GM23338 (cell line): ENCODE measurements around the gene SAMD4A. TPM values are rescaled to one million over a fixed set of nuclear protein-coding genes. Genes with fewer than 3 reads are reported as not detected.
A peak's percentile ranks its signal among the peaks of the same experiment; 100 is the strongest.

ENCODE experiments used
- ATAC-seq: fragments of 200-7000 bp; cut with Tn5 transposase; 3 replicates; pipeline ENCODE4 v1.9.1; 2020
- DNase-seq: peaks from one replicate; pipeline ENCODE4 v3.0.0-alpha.2; 2015; ENCODE audit warnings: low spot score
- H2AFZ ChIP-seq: fragments of 200-600 bp; sonication (generic); 2 replicates; pipeline ENCODE4 v1.8.0; 2016; ENCODE audit warnings: antibody characterized with exemption, mild to moderate bottlenecking, moderate library complexity
- H3F3A ChIP-seq: fragments of 200-600 bp; sonication (generic); replicated peaks from 2 replicates; pipeline ENCODE4 v1.8.0; 2017; ENCODE audit warnings: antibody characterized with exemption, mixed run types, low read depth
- H3K27ac ChIP-seq: fragments of 200-600 bp; sonication (generic); 2 replicates; pipeline ENCODE4 v1.6.1; 2016; ENCODE audit warnings: low read depth
- H3K27me3 ChIP-seq: fragments of 200-600 bp; sonication (generic); 2 replicates; pipeline ENCODE4 v1.8.0; 2016; ENCODE audit warnings: mild to moderate bottlenecking, mixed run types, moderate library complexity; ENCODE audit not compliant: insufficient read depth
- H3K36me3 ChIP-seq: fragments of 200-600 bp; sonication (generic); 2 replicates; pipeline ENCODE4 v1.8.0; 2016; ENCODE audit warnings: mild to moderate bottlenecking; ENCODE audit not compliant: insufficient read depth
- H3K4me1 ChIP-seq: fragments of 200-600 bp; sonication (generic); 2 replicates; pipeline ENCODE4 v1.8.0; 2016; ENCODE audit warnings: mild to moderate bottlenecking, moderate library complexity; ENCODE audit not compliant: insufficient read depth
- H3K4me2 ChIP-seq: fragments of 200-600 bp; sonication (generic); 2 replicates; pipeline ENCODE4 v1.7.1; 2017; ENCODE audit warnings: mixed run types
- H3K4me3 ChIP-seq: fragments of 200-600 bp; sonication (generic); 2 replicates; pipeline ENCODE4 v1.6.1; 2016; ENCODE audit warnings: mixed run types
- H3K79me2 ChIP-seq: fragments of 200-600 bp; sonication (generic); replicated peaks from 2 replicates; pipeline ENCODE4 v1.8.0; 2017; ENCODE audit warnings: mild to moderate bottlenecking; ENCODE audit not compliant: insufficient read depth
- H3K9me2 ChIP-seq: fragments of 200-600 bp; sonication (generic); 2 replicates; pipeline ENCODE4 v1.8.0; 2017; ENCODE audit not compliant: insufficient read depth
- H4K20me1 ChIP-seq: fragments of 200-600 bp; sonication (generic); replicated peaks from 2 replicates; pipeline ENCODE4 v1.8.0; 2017; ENCODE audit warnings: mild to moderate bottlenecking; ENCODE audit not compliant: insufficient read depth
- H3K27ac Mint-ChIP-seq: 2 replicates; pipeline ENCODE4 v1.8.0; 2020; ENCODE audit warnings: inconsistent platforms, mild to moderate bottlenecking, moderate library complexity, mixed read lengths
- H3K27me3 Mint-ChIP-seq: 3 replicates; pipeline ENCODE4 v1.8.0; 2022; ENCODE audit warnings: low read depth, mild to moderate bottlenecking, moderate library complexity, mixed read lengths, inconsistent platforms; ENCODE audit not compliant: insufficient read depth, poor library complexity
- H3K36me3 Mint-ChIP-seq: 3 replicates; pipeline ENCODE4 v1.8.0; 2021; ENCODE audit warnings: low read depth, mild to moderate bottlenecking, inconsistent platforms, moderate library complexity, mixed read lengths
- H3K4me1 Mint-ChIP-seq: 3 replicates; pipeline ENCODE4 v1.8.0; 2020; ENCODE audit warnings: mild to moderate bottlenecking, inconsistent platforms, mixed read lengths
- H3K4me3 Mint-ChIP-seq: 3 replicates; pipeline ENCODE4 v1.8.0; 2021; ENCODE audit warnings: moderate library complexity, mild to moderate bottlenecking, inconsistent platforms, mixed read lengths
- H3K9me3 Mint-ChIP-seq: 3 replicates; pipeline ENCODE4 v1.8.0; 2020; ENCODE audit warnings: moderate library complexity, mild to moderate bottlenecking, inconsistent platforms, mixed read lengths
- JUNB ChIP-seq: IDR thresholded peaks from one replicate; pipeline ENCODE4 v1.6.1; 2016; ENCODE audit warnings: antibody characterized with exemption; ENCODE audit not compliant: unreplicated experiment
- NANOG ChIP-seq: IDR thresholded peaks from 2 replicates; pipeline ENCODE4 v1.6.1; 2016; ENCODE audit warnings: antibody characterized with exemption, borderline replicate concordance
- ZNF114 ChIP-seq: fragments of 250-450 bp; sonication (Bioruptor Pico); IDR thresholded peaks from 2 replicates; pipeline ENCODE4 v1.5.0; 2020; ENCODE audit warnings: mild to moderate bottlenecking, moderate library complexity
- polyA plus RNA-seq: library from polyadenylated mRNA; unstranded; fragments of >200 nt; fragmentation: Nextera tagmentation; extraction: Ambion mirVana; gene quantifications from 2 replicates; pipeline ENCODE4 v1.2.1, GENCODE V29; 2016
- total RNA-seq: library from RNA; depleted of rRNA; stranded (reverse); fragments of >200 nt; shearing (Covaris generic); gene quantifications from 2 replicates; pipeline ENCODE4 v1.2.3, GENCODE V29; 2014
- TF ChIP-seq, protein P1 (sequence below): IDR thresholded peaks from one replicate; pipeline ENCODE4 v1.6.1; 2018; ENCODE audit warnings: antibody characterized with exemption; ENCODE audit not compliant: unreplicated experiment
- TF ChIP-seq, protein P2 (sequence below): fragments of 250-450 bp; sonication (Bioruptor Pico); IDR thresholded peaks from 2 replicates; pipeline ENCODE4 v1.5.0; 2020; ENCODE audit warnings: mild to moderate bottlenecking, moderate library complexity
- TF ChIP-seq, protein P3 (sequence below): IDR thresholded peaks from 2 replicates; pipeline ENCODE4 v1.6.1; 2016; ENCODE audit warnings: antibody characterized with exemption

SAMD4A gene
- total and polyA plus RNA-seq, 2 experiments from 2014 or later, result 1.6 to 6.9 TPM

DNA sequence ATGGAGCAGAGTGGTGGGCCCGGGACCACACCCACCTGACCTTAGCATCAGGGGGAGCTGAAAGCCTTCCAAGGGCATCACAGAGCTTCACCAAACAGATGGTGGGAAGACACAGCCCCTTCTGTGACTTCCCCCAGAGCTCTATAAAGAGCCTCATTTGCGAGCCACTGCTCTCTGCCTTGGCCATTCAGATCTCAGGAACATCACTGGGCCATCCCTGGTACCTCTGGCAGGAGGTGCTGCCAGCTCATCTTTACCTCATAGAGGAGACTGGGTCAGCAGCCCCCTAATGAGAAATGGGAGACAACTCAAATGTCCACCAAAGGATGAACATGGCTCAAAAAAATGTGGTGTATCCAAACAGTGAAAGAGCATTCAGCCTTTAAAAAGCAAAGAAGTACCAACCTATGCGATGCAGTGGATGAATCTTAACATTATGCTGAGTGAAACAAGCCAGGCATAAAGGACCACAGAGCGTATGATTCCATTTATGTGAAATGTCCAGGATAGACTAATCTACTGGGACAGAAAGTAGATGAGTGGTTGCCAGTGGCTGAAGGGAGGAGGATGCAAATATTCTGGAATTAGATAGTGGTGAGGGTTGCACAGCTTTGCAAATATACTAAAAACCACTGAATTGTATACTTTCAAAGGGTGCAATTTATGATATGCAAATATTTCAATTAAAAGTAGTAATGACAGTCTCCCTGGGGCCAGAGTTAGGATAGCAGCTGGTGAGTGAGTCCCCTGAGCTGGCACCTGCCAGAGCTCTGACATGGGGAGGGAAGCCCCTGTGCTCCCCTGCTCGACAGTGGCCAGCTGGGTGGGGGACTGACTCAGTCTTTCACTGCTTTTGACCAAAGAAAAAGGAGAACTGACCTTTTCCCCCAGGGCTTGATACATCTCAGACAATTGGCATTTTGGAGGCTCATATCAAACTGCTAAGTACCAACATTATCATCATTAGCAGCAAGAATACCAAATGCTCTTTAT lies 219.1 kb downstream of the SAMD4A start (continued):
- TF ChIP-seq, protein P1, sequence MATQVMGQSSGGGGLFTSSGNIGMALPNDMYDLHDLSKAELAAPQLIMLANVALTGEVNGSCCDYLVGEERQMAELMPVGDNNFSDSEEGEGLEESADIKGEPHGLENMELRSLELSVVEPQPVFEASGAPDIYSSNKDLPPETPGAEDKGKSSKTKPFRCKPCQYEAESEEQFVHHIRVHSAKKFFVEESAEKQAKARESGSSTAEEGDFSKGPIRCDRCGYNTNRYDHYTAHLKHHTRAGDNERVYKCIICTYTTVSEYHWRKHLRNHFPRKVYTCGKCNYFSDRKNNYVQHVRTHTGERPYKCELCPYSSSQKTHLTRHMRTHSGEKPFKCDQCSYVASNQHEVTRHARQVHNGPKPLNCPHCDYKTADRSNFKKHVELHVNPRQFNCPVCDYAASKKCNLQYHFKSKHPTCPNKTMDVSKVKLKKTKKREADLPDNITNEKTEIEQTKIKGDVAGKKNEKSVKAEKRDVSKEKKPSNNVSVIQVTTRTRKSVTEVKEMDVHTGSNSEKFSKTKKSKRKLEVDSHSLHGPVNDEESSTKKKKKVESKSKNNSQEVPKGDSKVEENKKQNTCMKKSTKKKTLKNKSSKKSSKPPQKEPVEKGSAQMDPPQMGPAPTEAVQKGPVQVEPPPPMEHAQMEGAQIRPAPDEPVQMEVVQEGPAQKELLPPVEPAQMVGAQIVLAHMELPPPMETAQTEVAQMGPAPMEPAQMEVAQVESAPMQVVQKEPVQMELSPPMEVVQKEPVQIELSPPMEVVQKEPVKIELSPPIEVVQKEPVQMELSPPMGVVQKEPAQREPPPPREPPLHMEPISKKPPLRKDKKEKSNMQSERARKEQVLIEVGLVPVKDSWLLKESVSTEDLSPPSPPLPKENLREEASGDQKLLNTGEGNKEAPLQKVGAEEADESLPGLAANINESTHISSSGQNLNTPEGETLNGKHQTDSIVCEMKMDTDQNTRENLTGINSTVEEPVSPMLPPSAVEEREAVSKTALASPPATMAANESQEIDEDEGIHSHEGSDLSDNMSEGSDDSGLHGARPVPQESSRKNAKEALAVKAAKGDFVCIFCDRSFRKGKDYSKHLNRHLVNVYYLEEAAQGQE, result no peak

DNA sequence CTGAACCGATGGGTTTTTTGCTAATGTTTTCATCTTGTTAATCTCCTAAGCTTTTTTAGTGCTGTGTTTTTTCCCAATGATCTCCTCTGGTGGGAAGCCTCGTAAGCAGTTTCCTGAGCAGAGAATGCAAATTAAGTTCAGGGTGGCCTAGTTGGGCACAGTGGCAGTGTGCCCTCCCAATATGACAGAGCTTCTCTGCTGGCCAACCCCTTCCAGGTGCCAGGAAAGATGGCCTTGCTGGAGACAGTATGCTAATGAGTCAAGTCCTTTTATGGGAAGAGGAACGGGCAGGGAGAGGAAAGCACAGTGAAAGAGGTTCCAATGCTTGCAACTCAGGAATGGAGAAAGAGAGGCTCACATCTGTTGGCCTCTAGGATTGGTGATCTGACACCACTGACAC lies 219.9 kb downstream of the SAMD4A start:
- Mint-ChIP-seq H3K4me1 (peaks cover 8% of the 10 kb centered on the region), H3K27me3 (peaks cover 3% of the 10 kb centered on the region), H3K27ac (no peak overlapping the region), H3K9me3 (no peaks in the 10 kb centered on the region), H3K36me3 (no peaks in the 10 kb centered on the region), H3K4me3 (no peak overlapping the region)
- no peaks in the 10 kb centered on the region for H3K27me3 ChIP-seq
- H3K4me2 ChIP-seq, result no peak overlapping the region
- no peaks in the 10 kb centered on the region for H3K79me2 ChIP-seq
- no peak overlapping the region for H3K27ac ChIP-seq
- H3K36me3 ChIP-seq, result no peaks in the 10 kb centered on the region
- DNase-seq (no peak), ATAC-seq (peak; percentile 28; the same call in 2 of the 3 replicates)
- TF ChIP-seq, protein P2, sequence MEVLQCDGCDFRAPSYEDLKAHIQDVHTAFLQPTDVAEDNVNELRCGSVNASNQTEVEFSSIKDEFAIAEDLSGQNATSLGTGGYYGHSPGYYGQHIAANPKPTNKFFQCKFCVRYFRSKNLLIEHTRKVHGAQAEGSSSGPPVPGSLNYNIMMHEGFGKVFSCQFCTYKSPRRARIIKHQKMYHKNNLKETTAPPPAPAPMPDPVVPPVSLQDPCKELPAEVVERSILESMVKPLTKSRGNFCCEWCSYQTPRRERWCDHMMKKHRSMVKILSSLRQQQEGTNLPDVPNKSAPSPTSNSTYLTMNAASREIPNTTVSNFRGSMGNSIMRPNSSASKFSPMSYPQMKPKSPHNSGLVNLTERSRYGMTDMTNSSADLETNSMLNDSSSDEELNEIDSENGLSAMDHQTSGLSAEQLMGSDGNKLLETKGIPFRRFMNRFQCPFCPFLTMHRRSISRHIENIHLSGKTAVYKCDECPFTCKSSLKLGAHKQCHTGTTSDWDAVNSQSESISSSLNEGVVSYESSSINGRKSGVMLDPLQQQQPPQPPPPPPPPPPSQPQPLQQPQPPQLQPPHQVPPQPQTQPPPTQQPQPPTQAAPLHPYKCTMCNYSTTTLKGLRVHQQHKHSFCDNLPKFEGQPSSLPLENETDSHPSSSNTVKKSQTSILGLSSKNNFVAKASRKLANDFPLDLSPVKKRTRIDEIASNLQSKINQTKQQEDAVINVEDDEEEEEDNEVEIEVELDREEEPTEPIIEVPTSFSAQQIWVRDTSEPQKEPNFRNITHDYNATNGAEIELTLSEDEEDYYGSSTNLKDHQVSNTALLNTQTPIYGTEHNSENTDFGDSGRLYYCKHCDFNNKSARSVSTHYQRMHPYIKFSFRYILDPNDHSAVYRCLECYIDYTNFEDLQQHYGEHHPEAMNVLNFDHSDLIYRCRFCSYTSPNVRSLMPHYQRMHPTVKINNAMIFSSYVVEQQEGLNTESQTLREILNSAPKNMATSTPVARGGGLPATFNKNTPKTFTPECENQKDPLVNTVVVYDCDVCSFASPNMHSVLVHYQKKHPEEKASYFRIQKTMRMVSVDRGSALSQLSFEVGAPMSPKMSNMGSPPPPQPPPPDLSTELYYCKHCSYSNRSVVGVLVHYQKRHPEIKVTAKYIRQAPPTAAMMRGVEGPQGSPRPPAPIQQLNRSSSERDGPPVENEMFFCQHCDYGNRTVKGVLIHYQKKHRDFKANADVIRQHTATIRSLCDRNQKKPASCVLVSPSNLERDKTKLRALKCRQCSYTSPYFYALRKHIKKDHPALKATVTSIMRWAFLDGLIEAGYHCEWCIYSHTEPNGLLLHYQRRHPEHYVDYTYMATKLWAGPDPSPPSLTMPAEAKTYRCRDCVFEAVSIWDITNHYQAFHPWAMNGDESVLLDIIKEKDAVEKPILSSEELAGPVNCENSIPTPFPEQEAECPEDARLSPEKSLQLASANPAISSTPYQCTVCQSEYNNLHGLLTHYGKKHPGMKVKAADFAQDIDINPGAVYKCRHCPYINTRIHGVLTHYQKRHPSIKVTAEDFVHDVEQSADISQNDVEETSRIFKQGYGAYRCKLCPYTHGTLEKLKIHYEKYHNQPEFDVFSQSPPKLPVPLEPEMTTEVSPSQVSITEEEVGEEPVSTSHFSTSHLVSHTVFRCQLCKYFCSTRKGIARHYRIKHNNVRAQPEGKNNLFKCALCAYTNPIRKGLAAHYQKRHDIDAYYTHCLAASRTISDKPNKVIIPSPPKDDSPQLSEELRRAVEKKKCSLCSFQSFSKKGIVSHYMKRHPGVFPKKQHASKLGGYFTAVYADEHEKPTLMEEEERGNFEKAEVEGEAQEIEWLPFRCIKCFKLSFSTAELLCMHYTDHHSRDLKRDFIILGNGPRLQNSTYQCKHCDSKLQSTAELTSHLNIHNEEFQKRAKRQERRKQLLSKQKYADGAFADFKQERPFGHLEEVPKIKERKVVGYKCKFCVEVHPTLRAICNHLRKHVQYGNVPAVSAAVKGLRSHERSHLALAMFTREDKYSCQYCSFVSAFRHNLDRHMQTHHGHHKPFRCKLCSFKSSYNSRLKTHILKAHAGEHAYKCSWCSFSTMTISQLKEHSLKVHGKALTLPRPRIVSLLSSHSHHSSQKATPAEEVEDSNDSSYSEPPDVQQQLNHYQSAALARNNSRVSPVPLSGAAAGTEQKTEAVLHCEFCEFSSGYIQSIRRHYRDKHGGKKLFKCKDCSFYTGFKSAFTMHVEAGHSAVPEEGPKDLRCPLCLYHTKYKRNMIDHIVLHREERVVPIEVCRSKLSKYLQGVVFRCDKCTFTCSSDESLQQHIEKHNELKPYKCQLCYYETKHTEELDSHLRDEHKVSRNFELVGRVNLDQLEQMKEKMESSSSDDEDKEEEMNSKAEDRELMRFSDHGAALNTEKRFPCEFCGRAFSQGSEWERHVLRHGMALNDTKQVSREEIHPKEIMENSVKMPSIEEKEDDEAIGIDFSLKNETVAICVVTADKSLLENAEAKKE (CRISPR knock-in tag), result no peak
- TF ChIP-seq NANOG, result no peak
- no peak for TF ChIP-seq ZNF114 (CRISPR knock-in tag)
- TF ChIP-seq, protein P3, sequence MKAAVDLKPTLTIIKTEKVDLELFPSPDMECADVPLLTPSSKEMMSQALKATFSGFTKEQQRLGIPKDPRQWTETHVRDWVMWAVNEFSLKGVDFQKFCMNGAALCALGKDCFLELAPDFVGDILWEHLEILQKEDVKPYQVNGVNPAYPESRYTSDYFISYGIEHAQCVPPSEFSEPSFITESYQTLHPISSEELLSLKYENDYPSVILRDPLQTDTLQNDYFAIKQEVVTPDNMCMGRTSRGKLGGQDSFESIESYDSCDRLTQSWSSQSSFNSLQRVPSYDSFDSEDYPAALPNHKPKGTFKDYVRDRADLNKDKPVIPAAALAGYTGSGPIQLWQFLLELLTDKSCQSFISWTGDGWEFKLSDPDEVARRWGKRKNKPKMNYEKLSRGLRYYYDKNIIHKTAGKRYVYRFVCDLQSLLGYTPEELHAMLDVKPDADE, result no peak
- TF ChIP-seq JUNB, result no peak
- H3K4me3 ChIP-seq, result no peak overlapping the region
- H4K20me1 ChIP-seq, result no peaks in the 10 kb centered on the region
- no peaks in the 10 kb centered on the region for H3F3A ChIP-seq
- no peaks in the 10 kb centered on the region for H3K4me1 ChIP-seq
- H2AFZ ChIP-seq, result no peak overlapping the region
- 0 out of 2 replicates have a peak, but pooled peaks cover 3% of the 10 kb centered on the region for H3K9me2 ChIP-seq
